ENCODE data around the gene C1QTNF5.
"Not testable (repeated sequence)": the region's sequence is repeated elsewhere in the genome, so short reads cannot be mapped to it uniquely, and the experiment has no call there.

The C1QTNF5 gene

GRCh38 chr11:119340335-119341221 lies at the start of gene C1QTNF5:
TSS of gene C1QTNF5 (minus strand) at chr11:119340883. CDS start at chr11:119340397, 486 bp downstream.
- H3K4me3 ChIP-seq (ENCODE audit: low read depth, low read length) = peak within 1 kb of the TSS; percentile 50
- DNase-seq (ENCODE audit: low read depth) = no peak

- H3K4me3 ChIP-seq (ENCODE audit: low read depth, low read length) = no peak overlapping the region
- DNase-seq (ENCODE audit: low read depth) = no peak
Measured at GRCh38 chr11:119389611-119390254, 49.0 kb upstream of the C1QTNF5 start.

- no peak overlapping the region for H3K4me3 ChIP-seq (ENCODE audit: low read depth, low read length)
- DNase-seq (ENCODE audit: low read depth) = no peak
Measured at GRCh38 chr11:119388103-119388502, 47.4 kb upstream of the C1QTNF5 start.

GRCh38 chr11:119384332-119384731 lies 43.6 kb upstream of the C1QTNF5 start:
- no peak for DNase-seq (ENCODE audit: low read depth)
- H3K4me3 ChIP-seq (ENCODE audit: low read depth, low read length) = no peak overlapping the region

GRCh38 chr11:119382513-119382912 lies 41.8 kb upstream of the C1QTNF5 start:
- not testable (repeated sequence) for H3K4me3 ChIP-seq (ENCODE audit: low read depth, low read length); DNase-seq (ENCODE audit: low read depth)

- no peak for DNase-seq (ENCODE audit: low read depth)
- peak overlapping the region; percentile 57 for H3K4me3 ChIP-seq (ENCODE audit: low read depth, low read length)
Measured at GRCh38 chr11:119382101-119382500, 41.4 kb upstream of the C1QTNF5 start.

- H3K4me3 ChIP-seq (ENCODE audit: low read depth, low read length) = peak within 1 kb of the TSS; percentile 57
- DNase-seq (ENCODE audit: low read depth) = peak; percentile 72
Measured at GRCh38 chr11:119381181-119381988, 40.7 kb upstream of the C1QTNF5 start, which contains the start of gene USP2. TSS of gene USP2 (minus strand) at chr11:119381690. CDS start at chr11:119373480, 8,210 bp downstream.

GRCh38 chr11:119380827-119381180 lies 40.1 kb upstream of the C1QTNF5 start:
- peak overlapping the region; percentile 57 for H3K4me3 ChIP-seq (ENCODE audit: low read depth, low read length)
- no peak for DNase-seq (ENCODE audit: low read depth)

GRCh38 chr11:119380160-119380826 lies 39.6 kb upstream of the C1QTNF5 start:
- peak overlapping the region; percentile 57 for H3K4me3 ChIP-seq (ENCODE audit: low read depth, low read length)
- DNase-seq (ENCODE audit: low read depth) = no peak

- H3K4me3 ChIP-seq (ENCODE audit: low read depth, low read length) = no peak overlapping the region
- DNase-seq (ENCODE audit: low read depth) = no peak
Measured at GRCh38 chr11:119378851-119379465, 38.3 kb upstream of the C1QTNF5 start.

GRCh38 chr11:119377961-119378667 lies 37.4 kb upstream of the C1QTNF5 start:
- H3K4me3 ChIP-seq (ENCODE audit: low read depth, low read length) = no peak overlapping the region
- DNase-seq (ENCODE audit: low read depth) = no peak

GRCh38 chr11:119377112-119377901 lies 36.6 kb upstream of the C1QTNF5 start:
- H3K4me3 ChIP-seq (ENCODE audit: low read depth, low read length) = no peak overlapping the region
- DNase-seq (ENCODE audit: low read depth) = no peak

GRCh38 chr11:119376197-119376847 lies 35.6 kb upstream of the C1QTNF5 start:
- H3K4me3 ChIP-seq (ENCODE audit: low read depth, low read length) = no peak overlapping the region
- no peak for DNase-seq (ENCODE audit: low read depth)

GRCh38 chr11:119375337-119376196 lies 34.9 kb upstream of the C1QTNF5 start:
- DNase-seq (ENCODE audit: low read depth) = peak; percentile 69
- H3K4me3 ChIP-seq (ENCODE audit: low read depth, low read length) = no peak overlapping the region

GRCh38 chr11:119374632-119375336 lies 34.1 kb upstream of the C1QTNF5 start:
- no peak for DNase-seq (ENCODE audit: low read depth)
- H3K4me3 ChIP-seq (ENCODE audit: low read depth, low read length) = no peak overlapping the region

All from skeletal muscle cell (primary cell).